K562 (cell line): ENCODE data around the gene LCLAT1. TPM values are rescaled to one million over a fixed set of nuclear protein-coding genes. Genes with fewer than 3 reads are reported as not detected.
"Not testable (repeated sequence)": the region's sequence is repeated elsewhere in the genome, so short reads cannot be mapped to it uniquely, and the experiment has no call there.

Experiments used
- ARID1B ChIP-seq: fragments of 450-650 bp; IDR thresholded peaks from 2 replicates; pipeline ENCODE4 v1.6.1; 2016; ENCODE audit warnings: antibody characterized with exemption, mild to moderate bottlenecking, inconsistent platforms
- CREM ChIP-seq: IDR thresholded peaks from 2 replicates; pipeline ENCODE4 v1.6.1; 2014; ENCODE audit warnings: antibody characterized with exemption, low read depth
- DPF2 ChIP-seq: fragments of 450-650 bp; IDR thresholded peaks from 2 replicates; pipeline ENCODE4 v1.6.1; 2016
- EP300 ChIP-seq: IDR thresholded peaks from 2 replicates; pipeline ENCODE4 v1.6.1; 2012; ENCODE audit warnings: low read length, improper control_type of control experiment
- GATA2 ChIP-seq: sonication (generic); formaldehyde crosslinking; IDR thresholded peaks from 2 replicates; pipeline ENCODE4 v1.4.0; 2020; ENCODE audit warnings: mild to moderate bottlenecking, missing genetic modification reagents
- HDAC2 ChIP-seq: fragments of 450-650 bp; IDR thresholded peaks from 2 replicates; pipeline ENCODE4 v1.6.1; 2016; ENCODE audit warnings: mild to moderate bottlenecking
- L3MBTL2 ChIP-seq: fragments of 450-650 bp; IDR thresholded peaks from 2 replicates; pipeline ENCODE4 v1.6.1; 2016; ENCODE audit warnings: mild to moderate bottlenecking, moderate library complexity
- LEF1 ChIP-seq: fragments of 450-650 bp; IDR thresholded peaks from 2 replicates; pipeline ENCODE4 v1.6.1; 2016; ENCODE audit warnings: mild to moderate bottlenecking
- NFIC ChIP-seq: fragments of 450-650 bp; IDR thresholded peaks from 2 replicates; pipeline ENCODE4 v1.6.1; 2017; ENCODE audit warnings: mild to moderate bottlenecking, inconsistent platforms
- PBX2 ChIP-seq, 2 experiments: IDR thresholded peaks in 1 of 2; conservative IDR thresholded peaks in 1 of 2; 2 replicates each; pipeline ENCODE4 v1.6.1; 2016; ENCODE audit warnings: low read depth in 2 of 2, mild to moderate bottlenecking in 1 of 2, missing compliant biosample characterization in 1 of 2, missing genetic modification characterization in 1 of 2, moderate library complexity in 1 of 2
- POLR2AphosphoS5 ChIP-seq: IDR thresholded peaks from 2 replicates; pipeline ENCODE4 v1.6.1; 2011; ENCODE audit warnings: mild to moderate bottlenecking, low read depth, low read length, moderate library complexity; ENCODE audit not compliant: control insufficient read depth, insufficient read depth
- SMAD4 ChIP-seq: fragments of 250-450 bp; sonication (Bioruptor Pico); conservative IDR thresholded peaks from 2 replicates; pipeline ENCODE4 v1.8.0; 2021; ENCODE audit warnings: inconsistent platforms, mild to moderate bottlenecking, moderate library complexity
- STAT5A ChIP-seq: IDR thresholded peaks from 2 replicates; pipeline ENCODE4 v1.6.1; 2012; ENCODE audit warnings: low read length, inconsistent platforms, borderline replicate concordance
- TAL1 ChIP-seq: fragments of 450-650 bp; IDR thresholded peaks from 2 replicates; pipeline ENCODE4 v1.6.1; 2016; ENCODE audit warnings: mild to moderate bottlenecking
- TCF3 ChIP-seq: sonication (generic); formaldehyde crosslinking; IDR thresholded peaks from 2 replicates; pipeline ENCODE4 v1.4.0; 2020; ENCODE audit warnings: mild to moderate bottlenecking, missing genetic modification reagents
- USF1 ChIP-seq: sonication (generic); formaldehyde crosslinking; IDR thresholded peaks from 2 replicates; pipeline ENCODE4 v1.9.0; 2022; ENCODE audit warnings: mild to moderate bottlenecking, missing genetic modification reagents
- polyA plus RNA-seq, 8 experiments: library from polyadenylated mRNA; depleted of rRNA in 4 of 8; stranded (reverse) in 5 of 8; unstranded in 3 of 8; fragments of >200 nt; fragmentation: Nextera tagmentation in 2 of 8; fragmentation: Illumina TruSeq in 1 of 8; extraction: Ambion mirVana in 2 of 8; extraction: Trizol in 1 of 8; gene quantifications; 2 replicates each; pipeline versions ENCODE4 v1.2.1 to v1.2.3, GENCODE V29; 2011 to 2014; ENCODE audit warnings: inconsistent platforms in 1 of 8, missing spikeins in 1 of 8
- total RNA-seq, 7 experiments: library from RNA; depleted of rRNA in 6 of 7; stranded (reverse); fragments of >200 nt in 6 of 7; fragmentation: Illumina TruSeq in 2 of 7; extraction: Trizol in 2 of 7; gene quantifications; 2 replicates each; pipeline versions ENCODE4 v1.2.1 to v1.2.3, GENCODE V29; 2011 to 2021; ENCODE audit warnings: low replicate concordance in 1 of 7

LCLAT1 gene
- total and polyA plus RNA-seq, 9 of the 15 experiments (the other 6 are each of a cell fraction or from before 2014, with no cell fraction given) = 8.9 to 63.3 (median 25.4) TPM

DNA sequence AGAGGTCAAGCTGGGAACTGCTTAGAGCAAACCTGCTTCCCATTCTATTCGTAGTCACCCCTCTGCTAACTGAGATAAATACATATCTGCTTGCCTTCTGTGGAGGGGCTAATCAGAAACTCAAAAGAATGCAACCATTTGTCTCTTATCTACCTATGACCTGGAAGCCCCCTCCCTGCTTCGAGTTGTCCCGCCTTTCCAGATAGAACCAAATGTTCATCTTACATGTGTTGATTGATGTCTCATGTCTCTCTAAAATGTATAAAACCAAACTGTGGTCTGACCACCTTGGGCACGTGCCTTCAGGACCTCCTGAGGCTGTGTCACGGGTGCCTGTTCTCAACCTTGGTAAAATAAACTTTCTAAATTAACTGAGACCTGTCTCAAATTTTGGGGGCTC lies 66.6 kb downstream of the LCLAT1 start (continued):
- not testable (repeated sequence) for TF ChIP-seq PBX2 (CRISPR knock-in tag; IDR thresholded peaks at IDR 0.05; ENCODE audit: low read depth)
- TF ChIP-seq PBX2 (tag; conservative IDR thresholded peaks at IDR 0.05; ENCODE audit: low read depth) (0 out of 2 replicates have a peak, but pooled peaks have one; percentile 38), POLR2AphosphoS5 (peak; percentile 84), GATA2 (CRISPR knock-in tag) (0 out of 2 replicates have a peak, but pooled peaks have one; percentile 31), SMAD4 (peak; percentile 51; the same call in 1 of the 2 replicates), L3MBTL2 (peak; percentile 58; the same call in 1 of the 2 replicates), CREM (0 out of 2 replicates have a peak, but pooled peaks have one; percentile 25), USF1 (CRISPR knock-in tag) (peak; percentile 57), TAL1 (peak; percentile 92), HDAC2 (0 out of 2 replicates have a peak, but pooled peaks have one; percentile 41), TCF3 (CRISPR knock-in tag) (peak; percentile 86), EP300 (peak; percentile 61; the same call in 1 of the 2 replicates), LEF1 (peak; percentile 43; the same call in 1 of the 2 replicates), NFIC (peak; percentile 82), ARID1B (peak; percentile 91), DPF2 (peak; percentile 85), STAT5A (peak; percentile 69; the same call in 1 of the 2 replicates)
